ENCODE results near the gene ZNF407.

Gene ZNF407

DNA sequence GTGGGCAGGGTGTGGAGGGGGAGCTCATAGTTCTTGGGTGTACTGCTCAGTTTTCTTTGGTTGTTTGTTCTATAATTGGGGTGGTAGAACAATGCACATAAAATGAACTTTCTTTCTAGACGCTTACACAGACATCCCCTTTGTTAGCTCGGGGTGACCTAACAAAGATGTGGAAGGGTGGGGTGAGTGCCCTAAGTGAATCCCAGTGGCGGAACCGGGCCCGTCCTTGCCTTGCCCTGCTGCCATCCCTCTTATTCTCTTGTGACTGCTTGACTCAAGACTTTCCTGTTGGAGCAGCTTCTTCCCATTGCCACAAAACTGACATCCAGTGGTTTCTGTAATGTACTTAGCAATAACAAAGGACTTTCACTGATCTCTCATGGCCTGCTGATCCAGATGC is 343.2 kb downstream of the ZNF407 start (continued):
- TF ChIP-seq ZNF146 (tag by site-specific recombination; IDR thresholded peaks at IDR 0.05) = no peak
- TF ChIP-seq, protein P1, sequence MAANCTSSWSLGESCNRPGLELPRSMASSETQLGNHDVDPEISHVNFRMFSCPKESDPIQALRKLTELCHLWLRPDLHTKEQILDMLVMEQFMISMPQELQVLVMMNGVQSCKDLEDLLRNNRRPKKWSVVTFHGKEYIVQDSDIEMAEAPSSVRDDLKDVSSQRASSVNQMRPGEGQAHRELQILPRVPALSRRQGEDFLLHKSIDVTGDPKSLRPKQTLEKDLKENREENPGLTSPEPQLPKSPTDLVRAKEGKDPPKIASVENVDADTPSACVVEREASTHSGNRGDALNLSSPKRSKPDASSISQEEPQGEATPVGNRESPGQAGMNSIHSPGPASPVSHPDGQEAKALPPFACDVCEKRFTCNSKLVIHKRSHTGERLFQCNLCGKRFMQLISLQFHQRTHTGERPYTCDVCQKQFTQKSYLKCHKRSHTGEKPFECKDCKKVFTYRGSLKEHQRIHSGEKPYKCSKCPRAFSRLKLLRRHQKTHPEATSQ (tag by site-specific recombination; IDR thresholded peaks at IDR 0.05) = no peak

DNA sequence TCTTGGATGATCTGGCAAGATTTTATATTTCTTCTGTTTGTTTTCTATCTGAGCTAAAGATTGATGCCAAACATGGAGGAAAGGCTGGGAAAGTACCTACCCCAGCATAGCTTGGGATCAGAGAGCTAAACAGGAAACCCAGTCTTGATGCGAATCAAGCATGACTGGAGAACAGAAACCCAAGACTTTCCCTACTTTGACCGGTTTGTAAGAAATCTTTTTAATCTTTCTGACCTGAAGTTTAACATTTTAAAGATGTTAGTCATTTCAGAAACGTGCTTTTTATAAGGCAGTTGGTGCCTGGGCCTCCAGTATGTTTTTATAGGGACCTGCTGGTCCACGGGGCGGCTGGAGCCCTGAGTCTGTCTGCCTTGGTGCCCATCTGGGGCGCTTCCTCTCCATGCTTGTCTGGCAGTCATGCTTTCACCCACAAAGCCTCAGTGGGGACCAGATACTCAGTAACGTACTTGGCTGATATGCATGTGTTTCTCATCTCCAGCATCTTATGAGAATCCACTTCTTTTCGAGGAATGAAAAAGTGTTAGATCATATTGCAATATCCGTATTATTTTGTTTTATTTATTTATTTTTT is 344.7 kb downstream of the ZNF407 start:
- no peak overlapping the region for H3K4me3 ChIP-seq (ENCODE audit: low read depth, low read length)
- CTCF ChIA-PET = interaction anchor here (0.7 kb wide), 1 partner anchor 11 kb away, joined by 3 read pairs; no protein-coding TSS in a partner anchor

DNA sequence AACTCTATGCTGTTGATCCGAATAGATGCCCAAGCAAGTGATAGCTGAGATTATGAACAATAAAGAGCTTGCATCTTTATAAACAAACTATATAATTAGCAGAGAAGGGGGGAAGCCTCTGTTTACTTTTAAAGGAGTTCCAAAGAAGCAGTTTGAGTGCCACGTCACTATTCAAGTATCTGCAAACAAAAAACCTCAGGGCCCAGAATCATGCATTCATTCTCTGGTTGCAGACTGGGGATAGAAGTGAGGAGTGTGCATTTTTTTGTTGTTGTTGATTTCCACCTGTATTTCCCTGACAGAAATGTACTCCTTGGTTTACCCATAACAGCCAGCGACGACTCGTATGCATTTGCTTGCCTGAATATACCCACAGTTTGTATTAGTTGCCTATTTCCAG is 347.0 kb downstream of the ZNF407 start:
- Histone ChIP-seq H3K4me1 (ENCODE audit: control insufficient read depth, insufficient read depth, low read length) (peaks cover 10% of the 10 kb centered on the region), H3K9me3 (ENCODE audit: control insufficient read depth, insufficient read depth, low read depth, low read length) (no peaks in the 10 kb centered on the region), H3K4me3 (ENCODE audit: low read depth, low read length) (no peak overlapping the region), H3K36me3 (ENCODE audit: control insufficient read depth in 2 of 2, insufficient read depth in 1 of 2, low read length in 2 of 2) (no peaks in the 10 kb centered on the region), H3K27ac (ENCODE audit: extremely low read depth, low read depth, low read length) (no peak overlapping the region)
- POLR2A ChIA-PET = no interaction called here
- TF ChIP-seq ZNF324 (tag by site-specific recombination; IDR thresholded peaks at IDR 0.05) = no peak
- TF ChIP-seq ZNF791 (tag by site-specific recombination; IDR thresholded peaks at IDR 0.05) = no peak
- TF ChIP-seq ZNF560 (tag by site-specific recombination; IDR thresholded peaks at IDR 0.05; ENCODE audit: borderline replicate concordance) = no peak
- no peak for TF ChIP-seq BCL11B (tag by site-specific recombination; IDR thresholded peaks at IDR 0.05; ENCODE audit: low read depth)
- no peak for TF ChIP-seq ZNF544 (tag by site-specific recombination; IDR thresholded peaks at IDR 0.05)
- TF ChIP-seq RBAK (tag by site-specific recombination; IDR thresholded peaks at IDR 0.05) = no peak
- no peak for TF ChIP-seq ZNF248 (tag by site-specific recombination; IDR thresholded peaks at IDR 0.05)
- no peak for TF ChIP-seq OVOL3 (tag by site-specific recombination; IDR thresholded peaks at IDR 0.05)
- TF ChIP-seq ZSCAN23 (tag by site-specific recombination; IDR thresholded peaks at IDR 0.05) = no peak
- no peak for TF ChIP-seq ZNF660 (tag by site-specific recombination; IDR thresholded peaks at IDR 0.05)
- no peak for TF ChIP-seq ZNF548 (tag by site-specific recombination; IDR thresholded peaks at IDR 0.05)
- TF ChIP-seq ZNF48 (tag by site-specific recombination; IDR thresholded peaks at IDR 0.05) = no peak
- no peak for TF ChIP-seq ZSCAN16 (tag by site-specific recombination; IDR thresholded peaks at IDR 0.05)
- TF ChIP-seq, protein P2, sequence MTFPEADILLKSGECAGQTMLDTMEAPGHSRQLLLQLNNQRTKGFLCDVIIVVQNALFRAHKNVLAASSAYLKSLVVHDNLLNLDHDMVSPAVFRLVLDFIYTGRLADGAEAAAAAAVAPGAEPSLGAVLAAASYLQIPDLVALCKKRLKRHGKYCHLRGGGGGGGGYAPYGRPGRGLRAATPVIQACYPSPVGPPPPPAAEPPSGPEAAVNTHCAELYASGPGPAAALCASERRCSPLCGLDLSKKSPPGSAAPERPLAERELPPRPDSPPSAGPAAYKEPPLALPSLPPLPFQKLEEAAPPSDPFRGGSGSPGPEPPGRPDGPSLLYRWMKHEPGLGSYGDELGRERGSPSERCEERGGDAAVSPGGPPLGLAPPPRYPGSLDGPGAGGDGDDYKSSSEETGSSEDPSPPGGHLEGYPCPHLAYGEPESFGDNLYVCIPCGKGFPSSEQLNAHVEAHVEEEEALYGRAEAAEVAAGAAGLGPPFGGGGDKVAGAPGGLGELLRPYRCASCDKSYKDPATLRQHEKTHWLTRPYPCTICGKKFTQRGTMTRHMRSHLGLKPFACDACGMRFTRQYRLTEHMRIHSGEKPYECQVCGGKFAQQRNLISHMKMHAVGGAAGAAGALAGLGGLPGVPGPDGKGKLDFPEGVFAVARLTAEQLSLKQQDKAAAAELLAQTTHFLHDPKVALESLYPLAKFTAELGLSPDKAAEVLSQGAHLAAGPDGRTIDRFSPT (tag by site-specific recombination; IDR thresholded peaks at IDR 0.05) = no peak
- no peak for TF ChIP-seq ZNF514 (tag by site-specific recombination; IDR thresholded peaks at IDR 0.05)
- no peak for TF ChIP-seq ZNF792 (tag by site-specific recombination; IDR thresholded peaks at IDR 0.05)
- TF ChIP-seq ZNF132 (tag by site-specific recombination; IDR thresholded peaks at IDR 0.05; ENCODE audit: borderline replicate concordance) = no peak
- CTCF ChIA-PET = no interaction called here

More for the DNA sequence above, 344.7 kb downstream of the ZNF407 start:
- no peak overlapping the region for H3K27ac ChIP-seq (ENCODE audit: extremely low read depth, low read depth, low read length)
- POLR2A ChIA-PET = no interaction called here
- H3K9me3 ChIP-seq (ENCODE audit: control insufficient read depth, insufficient read depth, low read depth, low read length) = no peaks in the 10 kb centered on the region
- no peaks in the 10 kb centered on the region for H3K36me3 ChIP-seq (ENCODE audit: control insufficient read depth in 2 of 2, insufficient read depth in 1 of 2, low read length in 2 of 2)
- TF ChIP-seq ZNF174 (tag by site-specific recombination; IDR thresholded peaks at IDR 0.05) (no peak), ZNF132 (tag by site-specific recombination; IDR thresholded peaks at IDR 0.05; ENCODE audit: borderline replicate concordance) (no peak), OSR2 (tag by site-specific recombination; IDR thresholded peaks at IDR 0.05) (no peak), ZNF521 (tag by site-specific recombination; IDR thresholded peaks at IDR 0.05) (no peak), GLI4 (tag by site-specific recombination; IDR thresholded peaks at IDR 0.05) (no peak), HOXA7 (CRISPR knock-in tag; IDR thresholded peaks at IDR 0.05; ENCODE audit: borderline replicate concordance) (no peak), ZFHX2 (tag by site-specific recombination; conservative IDR thresholded peaks at IDR 0.05) (no peak), ZNF335 (tag by site-specific recombination; conservative IDR thresholded peaks at IDR 0.05) (no peak), ZNF341 (tag by site-specific recombination; IDR thresholded peaks at IDR 0.05; ENCODE audit: low read depth) (no peak), ZNF302 (tag by site-specific recombination; IDR thresholded peaks at IDR 0.05; ENCODE audit: low read depth) (no peak), ZNF623 (tag by site-specific recombination; IDR thresholded peaks at IDR 0.05) (no peak)
- TF ChIP-seq, protein P1 (tag by site-specific recombination; IDR thresholded peaks at IDR 0.05) = no peak
- H3K4me1 ChIP-seq (ENCODE audit: control insufficient read depth, insufficient read depth, low read length) = peaks cover 10% of the 10 kb centered on the region

All from HEK293 (cell line).